ENCODE measurements around the gene ATP1B1.
"Not testable (repeated sequence)": the region's sequence is repeated elsewhere in the genome, so short reads cannot be mapped to it uniquely, and the experiment has no call there.

Gene ATP1B1

DNA sequence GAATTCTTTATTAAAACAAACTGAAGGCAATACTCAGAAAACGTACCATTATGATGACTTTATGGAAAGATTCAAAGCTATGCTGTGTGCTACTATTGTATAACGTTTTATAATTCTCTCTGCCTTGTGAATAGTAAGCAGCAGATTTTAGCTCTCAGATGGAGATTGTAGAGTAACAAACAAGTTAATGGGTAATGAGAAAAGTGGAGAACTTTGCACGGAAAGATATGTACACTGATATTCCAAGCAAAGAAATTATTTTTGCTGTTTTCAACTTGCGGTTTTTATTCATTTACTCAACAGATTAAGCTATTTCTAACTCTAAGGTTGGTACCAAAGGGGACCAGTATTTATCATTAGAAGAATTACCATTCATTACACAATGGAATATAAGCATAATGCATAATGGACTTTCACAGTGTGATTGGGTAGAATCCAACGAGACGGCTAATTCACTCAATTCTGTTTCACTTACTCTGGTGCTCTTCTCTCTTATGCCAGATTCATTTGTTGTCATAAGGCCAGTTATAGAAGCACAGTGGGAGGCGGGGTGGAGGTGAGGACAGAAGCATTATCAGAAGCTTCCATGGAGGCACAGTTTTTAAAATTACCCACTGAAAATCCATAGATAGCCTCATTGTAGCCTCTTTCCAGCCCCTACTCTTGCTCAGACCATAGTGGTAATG is 38.6 kb downstream of the ATP1B1 start:
- no peak for DNase-seq

GRCh38 chr1:169146576-169147214 is 40.2 kb downstream of the ATP1B1 start:
- no peak for DNase-seq

DNA sequence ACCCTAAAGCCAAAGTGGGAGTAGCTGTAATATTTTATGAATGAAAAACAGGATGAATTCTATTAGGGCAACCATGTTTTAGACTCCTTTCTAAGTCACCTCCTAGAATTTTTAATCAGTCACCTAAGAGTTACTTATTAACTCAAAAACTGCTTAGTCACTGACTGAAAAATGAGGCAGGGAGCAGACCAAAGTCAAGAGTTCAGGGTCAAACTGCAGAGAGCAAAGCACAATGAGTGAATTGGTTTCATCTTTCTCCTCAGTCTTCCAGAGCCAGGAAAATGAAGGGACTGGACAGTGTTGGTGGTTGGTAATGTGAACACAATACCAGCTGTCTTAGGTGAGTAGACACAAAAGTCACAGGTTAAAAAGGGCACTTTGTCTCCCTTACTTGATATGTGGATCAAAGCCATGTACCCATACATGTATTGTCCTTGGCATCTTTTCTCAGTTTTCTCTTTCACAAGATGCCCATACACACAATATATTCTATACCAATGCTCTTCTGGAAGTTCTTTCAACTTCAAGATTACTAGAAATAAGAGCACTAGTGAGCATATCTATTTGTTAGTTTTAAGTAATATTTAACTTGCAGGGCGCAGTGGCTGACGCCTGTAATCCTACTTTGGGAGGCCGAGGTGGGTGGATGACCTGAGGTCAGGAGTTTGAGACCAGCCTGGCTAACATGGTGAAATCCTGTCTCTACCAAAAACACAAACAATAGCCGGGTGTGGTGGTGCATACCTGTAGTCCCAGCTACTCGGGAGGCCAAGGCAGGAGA is 42.2 kb downstream of the ATP1B1 start:
- no peak for DNase-seq

DNA sequence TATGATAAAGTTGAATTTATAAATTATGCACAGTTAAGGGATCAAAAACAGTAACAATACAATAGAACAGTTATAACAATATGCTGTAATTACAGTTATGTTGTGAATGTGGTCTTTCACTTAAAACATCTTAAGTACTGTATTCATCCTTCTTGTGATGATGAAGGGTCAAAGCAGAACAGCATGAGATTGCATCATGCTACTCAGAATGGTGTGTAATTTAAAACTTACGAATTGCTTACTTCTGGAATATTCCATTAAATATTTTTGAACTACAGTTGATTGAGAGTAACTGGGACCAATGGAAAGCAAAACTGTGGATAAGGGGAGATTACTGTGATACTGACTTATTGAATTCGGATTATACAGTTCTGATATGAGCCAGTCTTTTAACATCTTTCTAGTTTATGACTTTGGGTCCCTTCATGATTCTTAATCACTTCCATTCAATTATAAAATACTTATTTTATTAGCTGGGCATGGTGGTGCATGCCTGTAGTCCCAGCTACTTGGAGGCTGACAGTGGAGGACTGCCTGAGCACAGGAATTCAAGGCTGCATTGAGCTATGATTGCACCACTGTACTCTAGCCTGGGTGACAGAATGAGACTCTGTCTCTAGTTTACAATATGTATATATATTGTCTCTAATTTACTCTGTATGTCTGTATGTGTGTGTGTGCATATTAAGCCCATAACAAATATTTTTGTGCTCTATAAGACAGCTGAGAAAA is 43.2 kb downstream of the ATP1B1 start:
- DNase-seq, result no peak

DNA sequence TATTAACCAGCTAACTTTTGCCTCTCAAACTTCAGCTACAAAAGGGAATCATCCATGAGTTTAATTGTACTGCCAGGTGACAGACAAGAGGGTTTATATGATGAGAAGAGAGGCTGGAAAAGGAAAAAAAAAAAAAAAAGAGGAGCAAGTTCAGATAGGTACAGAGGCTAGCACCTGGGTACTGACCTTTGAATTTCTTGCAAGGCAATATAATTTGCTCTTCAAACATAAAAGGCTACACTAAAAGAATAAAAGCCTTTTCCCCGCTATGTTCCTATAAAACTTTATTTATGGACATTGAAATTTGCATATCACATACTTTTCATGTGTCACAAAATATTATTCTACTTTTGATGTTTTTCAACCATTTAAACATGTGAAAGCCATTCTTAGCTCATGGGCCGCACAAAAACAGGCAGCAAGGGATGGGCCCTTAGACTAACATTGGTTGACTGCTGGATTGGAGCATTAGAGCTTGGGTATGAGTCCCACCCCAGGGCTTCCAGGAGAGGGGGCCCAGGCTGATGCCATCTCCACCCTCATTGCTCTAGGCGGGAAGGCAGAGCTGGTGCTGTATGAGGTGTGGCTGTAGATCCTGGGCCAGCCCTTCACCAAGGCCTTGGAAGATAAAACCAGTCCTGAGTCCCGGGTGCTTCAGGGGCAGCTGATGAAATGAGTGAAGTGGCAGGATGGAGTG is 44.3 kb downstream of the ATP1B1 start:
- DNase-seq, result no peak

GRCh38 chr1:169151338-169151837 is 44.9 kb downstream of the ATP1B1 start:
- no peak for DNase-seq

- no peak for DNase-seq
These were observed 49.2 kb downstream of the ATP1B1 start for GRCh38 chr1:169155675-169156074.

DNA sequence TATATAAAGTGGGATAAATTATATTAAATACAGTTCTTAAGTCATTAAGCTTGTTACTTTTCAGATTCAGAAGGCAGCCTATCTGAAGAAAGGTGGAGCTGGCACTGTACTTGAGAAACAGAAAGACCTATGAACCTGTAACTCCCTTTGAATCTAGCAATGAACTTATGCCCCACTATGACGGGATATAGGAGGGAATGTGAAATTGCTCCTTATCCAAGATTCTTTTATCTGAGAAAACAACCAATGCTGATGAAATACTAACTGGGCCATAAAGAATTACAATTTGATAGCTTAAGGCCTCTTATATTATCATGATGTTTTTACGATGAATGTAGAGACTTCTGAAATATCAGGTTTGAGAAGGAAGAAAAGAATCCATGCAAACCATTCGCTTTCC is 50.1 kb downstream of the ATP1B1 start:
- DNase-seq, result no peak

GRCh38 chr1:169160845-169161495 is 54.5 kb downstream of the ATP1B1 start:
- DNase-seq, result no peak

DNA sequence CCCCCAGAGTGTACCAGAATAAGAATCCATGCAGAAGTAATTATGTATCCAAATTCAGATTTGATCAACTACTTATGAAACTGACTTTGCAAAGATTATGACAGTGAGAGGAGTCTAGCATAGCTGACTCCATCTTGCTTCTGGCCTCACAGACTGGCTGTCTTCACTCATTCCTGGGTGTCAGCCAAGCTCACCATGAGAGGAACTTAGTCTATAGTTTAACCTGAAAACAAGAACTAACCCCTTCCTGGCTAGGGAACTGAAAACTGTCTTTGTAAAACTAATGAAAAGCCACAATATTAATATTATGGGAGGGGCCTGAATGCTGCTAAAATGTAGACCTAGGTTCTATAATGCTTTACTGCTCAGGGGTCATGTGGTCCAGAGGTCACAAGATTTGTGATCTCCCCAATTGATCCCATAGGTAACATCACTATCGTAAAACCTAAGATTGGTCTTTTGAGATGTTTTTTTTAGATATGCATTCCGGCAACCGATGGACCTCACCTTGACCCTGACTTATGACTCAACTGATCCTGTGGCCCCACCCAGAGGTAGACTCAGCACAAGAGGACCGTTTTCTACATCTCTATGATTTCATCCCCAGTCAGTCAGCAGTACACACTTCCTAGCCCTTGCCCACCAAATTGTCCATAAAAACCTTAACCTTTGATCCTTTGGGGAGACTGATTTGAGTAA is 55.2 kb downstream of the ATP1B1 start:
- no peak for DNase-seq

GRCh38 chr1:169163059-169163458 is 56.6 kb downstream of the ATP1B1 start:
- no peak for DNase-seq

DNA sequence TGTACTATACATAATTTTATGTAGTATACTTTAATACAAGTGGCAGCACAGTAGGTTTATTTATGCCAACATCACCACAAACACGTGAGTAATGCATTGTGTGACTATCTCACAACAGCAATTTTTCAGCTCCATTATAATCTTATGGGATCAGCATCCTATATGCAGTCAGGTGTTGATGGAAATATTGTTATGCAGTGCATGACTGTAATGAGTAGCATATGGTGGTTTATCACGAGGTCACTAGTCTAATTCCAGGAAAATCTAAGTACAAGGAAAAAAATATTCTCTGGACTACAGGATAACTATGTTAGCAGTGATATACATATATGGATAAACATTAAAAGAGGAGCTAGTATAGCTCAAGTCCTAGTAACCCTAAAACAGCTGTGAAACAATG is 69.0 kb downstream of the ATP1B1 start:
- no peak for DNase-seq

GRCh38 chr1:169179431-169179830 is 72.9 kb downstream of the ATP1B1 start:
- not testable (repeated sequence) for DNase-seq

DNA sequence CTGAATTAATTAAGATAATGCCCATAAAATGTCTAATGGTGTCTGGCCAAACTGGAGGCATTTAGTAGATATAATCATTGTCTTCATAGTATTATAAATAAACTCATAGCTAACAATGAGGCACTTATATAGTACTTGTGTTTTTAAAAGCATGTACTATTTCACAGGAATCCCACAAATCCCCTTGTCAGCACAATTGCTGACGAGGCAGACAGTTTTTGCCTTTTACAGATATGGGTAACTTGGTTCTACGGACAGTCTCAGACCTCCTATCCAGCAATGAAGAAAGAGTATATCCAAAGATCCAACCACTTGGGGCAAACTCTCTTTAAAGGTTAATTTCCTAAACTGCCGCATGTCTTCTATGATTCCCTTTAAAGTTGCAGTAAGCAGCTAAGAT is 73.7 kb downstream of the ATP1B1 start:
- DNase-seq, result no peak
